ENCODE measurements around the gene PAEP.

Gene PAEP

GRCh38 chr9:135555203-135555602 lies 6.4 kb upstream of the PAEP start:
- H3K27me3 ChIP-seq: no peaks in the 10 kb centered on the region
- H3K36me3 ChIP-seq: no peaks in the 10 kb centered on the region
- no peak overlapping the region for H3K27ac ChIP-seq
- no peak overlapping the region for H3K4me3 ChIP-seq (ENCODE audit: low read depth in 1 of 2, low read length in 1 of 2)
- H3K4me1 ChIP-seq (ENCODE audit: control insufficient read depth in 1 of 2, insufficient read depth in 1 of 2, low read depth in 1 of 2, low read length in 1 of 2): no peaks in the 10 kb centered on the region
- no peak for TF ChIP-seq CTCF (IDR thresholded peaks at IDR 0.05)
- no peaks in the 10 kb centered on the region for H3K9me3 ChIP-seq

- Histone ChIP-seq H3K4me1 (ENCODE audit: control insufficient read depth in 1 of 2, insufficient read depth in 1 of 2, low read depth in 1 of 2, low read length in 1 of 2) (no peaks in the 10 kb centered on the region), H3K4me3 (ENCODE audit: low read depth in 1 of 2, low read length in 1 of 2) (no peak overlapping the region), H3K27me3 (no peaks in the 10 kb centered on the region), H3K36me3 (no peaks in the 10 kb centered on the region), H3K9me3 (no peaks in the 10 kb centered on the region), H3K27ac (no peak overlapping the region)
- no peak for TF ChIP-seq CTCF (IDR thresholded peaks at IDR 0.05)
These were observed 5.6 kb upstream of the PAEP start for GRCh38 chr9:135555910-135556309.

- Histone ChIP-seq H3K27me3 (no peaks in the 10 kb centered on the region), H3K4me1 (ENCODE audit: control insufficient read depth in 1 of 2, insufficient read depth in 1 of 2, low read depth in 1 of 2, low read length in 1 of 2) (no peaks in the 10 kb centered on the region), H3K36me3 (no peaks in the 10 kb centered on the region), H3K4me3 (ENCODE audit: low read depth in 1 of 2, low read length in 1 of 2) (no peak overlapping the region), H3K27ac (no peak overlapping the region), H3K9me3 (no peaks in the 10 kb centered on the region)
- no peak for TF ChIP-seq CTCF (IDR thresholded peaks at IDR 0.05)
These were observed 1.9 kb upstream of the PAEP start for GRCh38 chr9:135559606-135560005.

GRCh38 chr9:135562235-135562745 lies 734 bp downstream of the PAEP start:
- no peak overlapping the region for H3K4me3 ChIP-seq (ENCODE audit: low read depth in 1 of 2, low read length in 1 of 2)
- TF ChIP-seq CTCF (IDR thresholded peaks at IDR 0.05): no peak
- H3K4me1 ChIP-seq (ENCODE audit: control insufficient read depth in 1 of 2, insufficient read depth in 1 of 2, low read depth in 1 of 2, low read length in 1 of 2): no peaks in the 10 kb centered on the region
- no peaks in the 10 kb centered on the region for H3K9me3 ChIP-seq
- H3K27me3 ChIP-seq: no peaks in the 10 kb centered on the region
- H3K36me3 ChIP-seq: no peaks in the 10 kb centered on the region
- no peak overlapping the region for H3K27ac ChIP-seq

GRCh38 chr9:135563039-135563476 lies 1.5 kb downstream of the PAEP start:
- Histone ChIP-seq H3K36me3 (no peaks in the 10 kb centered on the region), H3K27ac (no peak overlapping the region), H3K4me1 (ENCODE audit: control insufficient read depth in 1 of 2, insufficient read depth in 1 of 2, low read depth in 1 of 2, low read length in 1 of 2) (no peaks in the 10 kb centered on the region), H3K4me3 (ENCODE audit: low read depth in 1 of 2, low read length in 1 of 2) (no peak overlapping the region), H3K9me3 (no peaks in the 10 kb centered on the region), H3K27me3 (no peaks in the 10 kb centered on the region)
- TF ChIP-seq CTCF (IDR thresholded peaks at IDR 0.05): no peak

GRCh38 chr9:135563858-135564257 lies 2.3 kb downstream of the PAEP start:
- H3K4me1 ChIP-seq (ENCODE audit: control insufficient read depth in 1 of 2, insufficient read depth in 1 of 2, low read depth in 1 of 2, low read length in 1 of 2): no peaks in the 10 kb centered on the region
- TF ChIP-seq CTCF (IDR thresholded peaks at IDR 0.05): no peak
- H3K4me3 ChIP-seq (ENCODE audit: low read depth in 1 of 2, low read length in 1 of 2): no peak overlapping the region
- no peaks in the 10 kb centered on the region for H3K36me3 ChIP-seq
- no peak overlapping the region for H3K27ac ChIP-seq
- no peaks in the 10 kb centered on the region for H3K9me3 ChIP-seq
- H3K27me3 ChIP-seq: no peaks in the 10 kb centered on the region
